RWPE1 (cell line): ENCODE measurements around the gene MRPL24.

ENCODE experiments used
- CTCF ChIA-PET: fragments of 350-600 bp; sonication (Branson Sonifier 250); formaldehyde crosslinking; extraction: SDS; loops from one replicate; lab custom pipeline; 2021; lab: Yijun Ruan, JAX
- POLR2A ChIA-PET: fragments of 400-600 bp; formaldehyde crosslinking; extraction: SDS; loops from one replicate; lab custom pipeline; 2020; ENCODE audit warnings: antibody characterized with exemption; ENCODE audit not compliant: low non-redundant PET; lab: Yijun Ruan, JAX
- DNase-seq: peaks from one replicate; pipeline ENCODE4 v3.0.0; 2012; ENCODE audit warnings: low spot score
- H3K27ac ChIP-seq: fragments of 450-650 bp; 2 replicates; pipeline ENCODE4 v1.5.1; 2017
- CTCF ChIP-seq: fragments of 450-650 bp; conservative IDR thresholded peaks from 2 replicates; pipeline ENCODE4 v1.5.1; 2017; ENCODE audit warnings: low read depth, mild to moderate bottlenecking

The MRPL24 gene

DNA sequence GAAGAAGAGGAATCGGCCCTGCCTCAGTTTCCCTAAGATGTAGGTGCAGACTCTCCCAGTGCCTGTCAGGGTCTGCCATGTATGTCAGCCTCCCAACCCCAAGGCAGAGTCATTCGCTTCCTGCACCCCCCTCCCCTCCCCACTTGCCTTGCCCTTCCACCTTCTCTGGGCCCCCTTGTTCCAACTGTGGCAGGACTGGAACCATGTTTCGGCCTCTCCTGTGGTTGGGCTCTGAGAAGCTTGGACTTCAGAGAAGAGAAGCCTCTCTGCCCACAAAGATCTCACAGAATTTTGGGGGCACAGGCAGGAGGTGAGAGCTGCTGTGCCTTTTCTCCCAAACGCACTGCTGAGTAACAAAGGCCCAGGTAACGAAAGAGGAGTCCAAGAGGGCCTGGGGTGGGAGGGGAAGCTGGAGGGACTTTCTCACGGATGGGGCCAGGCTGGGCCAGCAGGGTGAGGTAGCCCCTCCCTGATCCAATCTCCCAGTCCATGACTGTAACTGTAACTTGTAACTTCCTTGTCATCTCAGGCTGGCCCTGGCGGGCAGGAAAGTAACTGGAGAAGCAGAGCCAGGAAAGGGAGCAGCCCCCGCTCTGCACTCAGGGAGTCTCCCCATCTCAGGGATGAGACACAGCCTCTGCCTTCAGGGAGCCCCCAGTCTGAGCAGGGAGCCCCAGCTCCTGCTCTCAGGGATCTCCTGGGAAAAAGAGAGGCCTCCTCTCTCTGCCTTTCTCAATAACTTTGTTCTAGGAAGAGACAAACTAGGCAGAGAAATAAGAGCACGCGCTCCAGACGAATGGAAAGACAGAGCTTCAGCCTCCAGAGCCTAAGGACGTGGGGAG, 46.8 kb downstream of the MRPL24 start:
- CTCF ChIA-PET = interaction anchor here (0.6 to 8.7 kb wide), 4 partner anchors 10 to 67 kb away, joined by 4 to 225 read pairs (median 6); partner anchors contain the start of gene CRABP2
- no peak for DNase-seq
- TF ChIP-seq CTCF = no peak
- peak overlapping the region; percentile 82 for H3K27ac ChIP-seq
- POLR2A ChIA-PET = no interaction called here

- TF ChIP-seq CTCF = no peak
- CTCF ChIA-PET = interaction anchor here (0.5 to 9.5 kb wide), 6 partner anchors 9 to 338 kb away, joined by 3 to 225 read pairs (median 5); partner anchors contain the start of genes CRABP2, ISG20L2 and METTL25B
Observed at GRCh38 chr1:156692925-156693847, 47.7 kb downstream of the MRPL24 start.

DNA sequence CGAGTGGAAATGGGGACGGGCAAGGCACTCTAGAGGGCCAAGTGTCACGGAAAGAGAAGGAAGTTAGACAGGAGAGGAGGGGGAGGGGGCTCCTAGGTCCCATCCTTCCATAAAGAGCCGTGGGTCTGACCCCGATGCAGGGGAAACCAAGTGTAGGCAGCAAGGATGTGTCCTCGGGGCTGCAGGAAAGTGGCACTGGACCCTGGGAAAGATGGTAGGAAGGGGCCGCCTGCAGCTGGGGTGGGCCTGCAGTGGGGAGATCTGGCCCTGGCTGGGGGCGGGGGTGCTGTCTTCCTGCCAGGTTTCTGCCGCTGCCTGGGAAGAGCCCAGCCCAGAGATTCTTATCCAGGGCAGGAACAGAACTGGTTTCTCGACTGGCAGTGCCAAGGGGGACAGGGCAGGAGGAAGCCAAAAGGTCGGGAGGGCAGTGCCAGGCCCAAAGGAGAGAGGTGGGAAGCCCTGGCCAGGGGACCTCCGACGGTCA, 48.4 kb downstream of the MRPL24 start:
- peak overlapping the region; percentile 82 for H3K27ac ChIP-seq
- CTCF ChIA-PET = interaction anchor here (0.5 to 9.5 kb wide), 5 partner anchors 9 to 200 kb away, joined by 3 to 225 read pairs (median 6); partner anchors contain the start of genes CRABP2, ISG20L2 and METTL25B

More at GRCh38 chr1:156692925-156693847, 47.7 kb downstream of the MRPL24 start:
- POLR2A ChIA-PET = no interaction called here
- peak overlapping the region; percentile 82 for H3K27ac ChIP-seq
- no peak for DNase-seq

DNA sequence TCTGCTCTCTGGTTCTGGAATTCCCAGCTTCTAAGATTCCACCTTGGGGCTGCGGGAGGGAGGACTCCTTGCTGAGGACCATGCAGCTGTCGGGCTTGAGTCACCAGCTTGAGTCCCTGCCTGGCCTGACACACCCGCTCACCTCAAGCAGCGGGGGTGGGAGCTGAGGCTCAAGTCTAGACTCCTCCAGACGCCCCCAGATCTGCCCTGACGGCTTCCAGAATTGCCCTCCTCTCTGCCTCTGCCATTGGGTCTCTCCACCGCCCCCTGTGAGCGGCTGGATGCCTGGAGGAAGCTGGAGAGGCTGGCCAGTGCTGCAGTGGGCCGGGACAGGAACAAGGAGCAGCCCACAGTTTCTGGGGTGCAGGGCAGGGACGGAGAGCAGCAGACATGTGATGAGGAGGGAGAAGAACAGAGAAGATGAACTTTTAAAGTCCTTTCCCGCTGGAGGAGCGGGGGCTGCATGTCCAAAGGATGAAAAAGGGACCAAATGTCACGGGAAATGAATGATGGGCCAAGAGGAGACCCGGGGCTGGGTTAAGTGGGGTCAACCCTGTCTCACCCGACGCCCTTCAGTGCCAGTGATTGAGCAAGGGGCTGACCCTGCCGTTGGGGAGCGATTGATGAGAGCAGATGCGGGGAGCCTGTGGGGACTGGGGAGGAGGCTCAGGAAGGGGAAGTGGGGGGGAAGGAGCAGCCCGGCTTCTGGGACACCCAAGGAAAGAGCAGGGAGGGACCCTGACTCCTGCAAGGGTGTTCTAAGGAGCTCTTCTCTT, 49.0 kb downstream of the MRPL24 start:
- DNase-seq = peak; percentile 68
- TF ChIP-seq CTCF = no peak
- ChIA-PET POLR2A (interaction anchor here (0.6 to 1.5 kb wide), 3 partner anchors 13 to 1371 kb away, joined by 3 to 5 read pairs (median 3); partner anchors contain the start of genes CRABP2 and RUSC1), CTCF (interaction anchor here (0.5 to 9.5 kb wide), 5 partner anchors 8 to 201 kb away, joined by 3 to 225 read pairs (median 6); partner anchors contain the start of genes CRABP2, ISG20L2 and METTL25B)
- H3K27ac ChIP-seq = peak overlapping the region; percentile 82

More for the DNA sequence above, 48.4 kb downstream of the MRPL24 start:
- POLR2A ChIA-PET = interaction anchor here (0.7 to 1.5 kb wide), 2 partner anchors 13 to 1372 kb away, joined by 3 to 5 read pairs; partner anchors contain the start of genes CRABP2 and RUSC1
- no peak for TF ChIP-seq CTCF
- no peak for DNase-seq

DNA sequence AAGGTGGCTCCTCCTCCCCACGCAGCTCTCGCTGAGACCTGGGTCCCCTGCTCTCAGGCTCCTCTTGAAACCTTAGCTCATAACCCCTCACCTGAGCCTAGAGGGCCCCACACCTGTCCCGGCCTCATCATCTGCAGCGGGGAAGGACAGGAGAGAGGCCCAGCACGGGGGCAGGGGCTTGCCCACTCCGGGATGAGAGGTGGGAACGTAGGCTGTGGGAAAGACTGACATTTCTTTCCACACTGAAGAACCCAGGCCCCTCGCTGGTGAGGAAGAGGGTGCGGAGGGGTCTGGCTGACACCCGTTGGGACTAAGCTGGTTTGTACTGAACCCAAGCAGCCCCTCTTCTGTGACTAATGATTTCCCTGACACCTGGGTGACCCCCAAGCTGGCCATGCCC, 49.7 kb downstream of the MRPL24 start:
- no peak for DNase-seq
- ChIA-PET POLR2A (interaction anchor here (0.6 to 1.5 kb wide), 2 partner anchors 14 to 69 kb away, joined by 3 to 5 read pairs; partner anchors contain the start of gene CRABP2), CTCF (interaction anchor here (0.6 to 9.5 kb wide), 5 partner anchors 17 to 199 kb away, joined by 3 to 225 read pairs (median 6); partner anchors contain the start of genes CRABP2, HAPLN2, ISG20L2 and METTL25B)
- no peak for TF ChIP-seq CTCF
- H3K27ac ChIP-seq = peak overlapping the region; percentile 82
